ENCODE measurements around the gene BAIAP2. TPM values are rescaled to one million over a fixed set of nuclear protein-coding genes. Genes with fewer than 3 reads are reported as not detected.

Gene BAIAP2
- total RNA-seq, 2 donors from 2014 or later: 8.0 to 11.5 TPM

DNA sequence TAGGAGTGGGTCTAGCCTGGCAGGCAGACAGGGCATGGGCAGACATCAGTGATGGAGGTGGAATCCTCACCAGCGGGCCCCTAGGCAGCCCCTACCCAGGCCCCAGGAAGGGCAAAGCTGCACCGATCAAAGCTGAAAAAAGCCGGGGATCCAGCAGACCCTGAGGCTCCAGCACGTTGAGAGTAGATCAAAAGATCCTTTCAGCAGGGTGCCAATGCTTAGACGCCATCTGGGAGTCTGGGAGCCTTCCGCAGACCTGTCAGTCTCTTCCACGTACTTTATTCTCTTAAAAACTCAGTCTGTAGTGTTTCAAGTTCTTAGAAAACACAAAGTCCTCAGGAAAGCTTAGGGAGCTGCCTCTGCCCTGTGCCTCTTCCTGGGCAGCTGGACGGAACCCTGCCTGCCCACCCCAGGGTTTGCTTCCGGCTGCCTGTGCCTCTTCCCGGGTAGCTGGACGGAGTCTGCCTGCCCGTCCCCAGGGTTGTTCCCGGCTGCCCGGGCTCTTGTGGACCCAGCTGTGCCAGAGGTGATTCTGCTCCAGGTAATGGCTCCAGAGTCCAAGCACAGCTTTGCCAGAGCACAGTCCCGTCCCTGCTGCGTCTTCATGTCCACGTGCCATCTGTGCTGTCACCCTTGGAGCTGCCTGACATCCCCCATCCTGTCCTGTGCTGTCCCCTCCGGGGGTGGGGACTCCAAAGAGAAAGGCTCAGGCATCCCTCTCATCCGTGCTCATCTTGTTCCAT is 79.6 kb downstream of the BAIAP2 start:
- 83 to 85% methylated on average over 18 to 19 of the region's 19 CpGs for WGBS, 2 donors

GRCh38 chr17:81115219-81115618 is 80.3 kb downstream of the BAIAP2 start:
- DNase-seq (no peak), ATAC-seq (no peak)
- no peak overlapping the region for H3K4me3 ChIP-seq
- no peaks in the 10 kb centered on the region for H3K27me3 ChIP-seq
- 95 to 100% methylated on average over 2 to 4 of the region's 11 CpGs for WGBS, 2 donors
- intact Hi-C loops (cut with DNase I): no loop called here
- H3K9me3 ChIP-seq: no peaks in the 10 kb centered on the region
- TF ChIP-seq CTCF (IDR thresholded peaks at IDR 0.05) (no peak), POLR2A (IDR thresholded peaks at IDR 0.05) (no peak)
- no peak overlapping the region for H3K27ac ChIP-seq
- no peaks in the 10 kb centered on the region for H3K4me1 ChIP-seq
- no peaks in the 10 kb centered on the region for H3K36me3 ChIP-seq (replicated peaks in 1 of 2; ENCODE audit: insufficient read depth in 1 of 2, low read depth in 2 of 2)

More for the DNA sequence above, 79.6 kb downstream of the BAIAP2 start:
- Histone ChIP-seq H3K27ac (no peak overlapping the region), H3K9me3 (no peaks in the 10 kb centered on the region), H3K4me3 (no peak overlapping the region), H3K27me3 (no peaks in the 10 kb centered on the region), H3K4me1 (no peaks in the 10 kb centered on the region), H3K36me3 (replicated peaks in 1 of 2; ENCODE audit: insufficient read depth in 1 of 2, low read depth in 2 of 2) (no peaks in the 10 kb centered on the region)
- TF ChIP-seq CTCF (IDR thresholded peaks at IDR 0.05) (no peak), POLR2A (IDR thresholded peaks at IDR 0.05) (no peak)
- intact Hi-C loops (cut with DNase I): no loop called here
- no peak for DNase-seq
- ATAC-seq: no peak

GRCh38 chr17:81115749-81116464 is 81.0 kb downstream of the BAIAP2 start:
- WGBS, 2 donors: 75 to 87% methylated on average over 10 to 21 of the region's 22 CpGs
- intact Hi-C loops (cut with DNase I): no loop called here

GRCh38 chr17:81116704-81117103 is 81.8 kb downstream of the BAIAP2 start:
- intact Hi-C loops (cut with DNase I): no loop called here
- H3K4me3 ChIP-seq: no peak overlapping the region
- no peaks in the 10 kb centered on the region for H3K27me3 ChIP-seq
- no peaks in the 10 kb centered on the region for H3K4me1 ChIP-seq
- H3K9me3 ChIP-seq: no peaks in the 10 kb centered on the region
- no peak for ATAC-seq
- no peak overlapping the region for H3K27ac ChIP-seq
- WGBS, 2 donors: 91% methylated on average over 6 to 8 of the region's 8 CpGs
- no peaks in the 10 kb centered on the region for H3K36me3 ChIP-seq (replicated peaks in 1 of 2; ENCODE audit: insufficient read depth in 1 of 2, low read depth in 2 of 2)
- TF ChIP-seq CTCF (IDR thresholded peaks at IDR 0.05): no peak
- no peak for TF ChIP-seq POLR2A (IDR thresholded peaks at IDR 0.05)
- no peak for DNase-seq

More at GRCh38 chr17:81115749-81116464, 81.0 kb downstream of the BAIAP2 start:
- H3K4me3 ChIP-seq: no peak overlapping the region
- H3K27me3 ChIP-seq: no peaks in the 10 kb centered on the region
- H3K9me3 ChIP-seq: no peaks in the 10 kb centered on the region
- ATAC-seq (no peak), DNase-seq (no peak)
- H3K36me3 ChIP-seq (replicated peaks in 1 of 2; ENCODE audit: insufficient read depth in 1 of 2, low read depth in 2 of 2): no peaks in the 10 kb centered on the region
- TF ChIP-seq POLR2A (IDR thresholded peaks at IDR 0.05): no peak
- no peak for TF ChIP-seq CTCF (IDR thresholded peaks at IDR 0.05)
- H3K27ac ChIP-seq: no peak overlapping the region
- no peaks in the 10 kb centered on the region for H3K4me1 ChIP-seq
